Subcutaneous adipose tissue (tissue), 4 donors: ENCODE measurements around the gene LRRC7. TPM values are rescaled to one million over a fixed set of nuclear protein-coding genes. Genes with fewer than 3 reads are reported as not detected.

Source experiments
- total RNA-seq, 4 donors: library from RNA; depleted of rRNA; stranded (reverse); fragments of >200 nt; gene quantifications; one replicate each; pipeline ENCODE4 v1.1.0, GENCODE V29; 2016
- TF ChIP-seq, protein P1 (sequence below): fragments of 450-650 bp; IDR thresholded peaks from one replicate; pipeline ENCODE4 v1.5.1; 2016; ENCODE audit warnings: low read depth, mild to moderate bottlenecking, control low read depth, antibody characterized with exemption, moderate library complexity

Gene LRRC7
- total RNA-seq, 4 donors from 2014 or later = not detected

GRCh38 chr1:69858534-69858933 lies 290.8 kb downstream of the LRRC7 start:
- TF ChIP-seq, protein P1, sequence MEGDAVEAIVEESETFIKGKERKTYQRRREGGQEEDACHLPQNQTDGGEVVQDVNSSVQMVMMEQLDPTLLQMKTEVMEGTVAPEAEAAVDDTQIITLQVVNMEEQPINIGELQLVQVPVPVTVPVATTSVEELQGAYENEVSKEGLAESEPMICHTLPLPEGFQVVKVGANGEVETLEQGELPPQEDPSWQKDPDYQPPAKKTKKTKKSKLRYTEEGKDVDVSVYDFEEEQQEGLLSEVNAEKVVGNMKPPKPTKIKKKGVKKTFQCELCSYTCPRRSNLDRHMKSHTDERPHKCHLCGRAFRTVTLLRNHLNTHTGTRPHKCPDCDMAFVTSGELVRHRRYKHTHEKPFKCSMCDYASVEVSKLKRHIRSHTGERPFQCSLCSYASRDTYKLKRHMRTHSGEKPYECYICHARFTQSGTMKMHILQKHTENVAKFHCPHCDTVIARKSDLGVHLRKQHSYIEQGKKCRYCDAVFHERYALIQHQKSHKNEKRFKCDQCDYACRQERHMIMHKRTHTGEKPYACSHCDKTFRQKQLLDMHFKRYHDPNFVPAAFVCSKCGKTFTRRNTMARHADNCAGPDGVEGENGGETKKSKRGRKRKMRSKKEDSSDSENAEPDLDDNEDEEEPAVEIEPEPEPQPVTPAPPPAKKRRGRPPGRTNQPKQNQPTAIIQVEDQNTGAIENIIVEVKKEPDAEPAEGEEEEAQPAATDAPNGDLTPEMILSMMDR = no peak

DNA sequence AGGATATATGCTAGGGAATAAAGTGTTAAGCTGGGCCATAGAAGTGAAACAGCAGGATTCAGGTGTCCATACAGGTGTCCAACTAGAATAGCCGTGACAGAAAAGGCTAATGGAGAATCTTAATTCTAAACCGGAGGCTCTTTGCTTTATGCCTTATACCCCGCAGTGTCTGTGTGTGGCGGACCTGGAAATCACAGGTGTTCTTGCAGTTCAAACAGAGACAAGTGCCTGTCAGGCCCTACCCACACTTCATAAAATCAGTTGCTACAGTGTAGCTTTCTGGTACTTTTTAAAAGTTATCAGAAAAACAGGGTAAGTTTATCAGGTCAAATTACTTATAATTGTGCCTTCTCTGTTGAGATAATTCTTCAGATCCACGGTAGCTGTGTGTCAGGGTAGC lies 293.9 kb downstream of the LRRC7 start:
- TF ChIP-seq, protein P1 = no peak

GRCh38 chr1:69862906-69863305 lies 295.2 kb downstream of the LRRC7 start:
- TF ChIP-seq, protein P1 = no peak

DNA sequence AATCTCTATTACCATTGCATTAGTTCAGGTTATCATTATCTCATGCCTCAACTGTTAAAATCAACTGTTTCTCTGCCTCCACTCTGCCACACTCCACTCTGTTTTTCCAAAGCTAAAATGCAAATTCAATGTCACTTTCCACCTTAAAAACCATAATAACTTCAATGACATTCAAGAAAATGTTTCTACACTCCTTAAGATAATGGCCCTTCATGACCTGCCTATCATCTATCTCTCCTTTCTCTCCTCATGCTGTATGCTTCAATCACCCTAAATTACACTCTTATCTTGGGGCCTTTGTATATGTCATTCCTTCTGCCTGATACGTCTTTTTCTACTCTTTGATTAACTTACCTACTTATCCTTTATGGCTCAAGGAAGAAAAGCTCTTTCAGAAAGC lies 296.0 kb downstream of the LRRC7 start:
- TF ChIP-seq, protein P1 = no peak

- TF ChIP-seq, protein P1 = no peak
Measured at GRCh38 chr1:69871412-69871811, 303.7 kb downstream of the LRRC7 start.

- TF ChIP-seq, protein P1 = no peak
Measured at GRCh38 chr1:69878338-69878737, 310.6 kb downstream of the LRRC7 start.

DNA sequence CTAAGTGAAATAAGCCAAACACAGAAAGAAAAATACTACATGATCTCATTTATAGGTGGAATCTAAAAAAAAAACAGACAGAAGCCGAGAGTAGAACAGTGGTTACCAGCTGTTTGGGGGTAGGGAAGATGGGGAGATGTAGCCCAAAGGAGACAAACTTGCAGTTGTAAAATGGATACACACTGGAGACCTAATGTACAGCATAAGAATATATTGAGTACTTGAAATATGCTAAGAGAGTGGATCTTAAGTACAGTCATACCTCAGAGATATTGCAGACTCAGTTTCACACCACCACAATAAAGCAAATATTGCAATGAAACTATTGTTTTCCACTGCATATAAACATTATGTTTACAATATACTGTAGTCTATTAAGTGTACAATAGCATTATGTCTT lies 320.9 kb downstream of the LRRC7 start:
- TF ChIP-seq, protein P1 = no peak
